ENCODE measurements around the gene MAPKAP1.

MAPKAP1 gene

DNA sequence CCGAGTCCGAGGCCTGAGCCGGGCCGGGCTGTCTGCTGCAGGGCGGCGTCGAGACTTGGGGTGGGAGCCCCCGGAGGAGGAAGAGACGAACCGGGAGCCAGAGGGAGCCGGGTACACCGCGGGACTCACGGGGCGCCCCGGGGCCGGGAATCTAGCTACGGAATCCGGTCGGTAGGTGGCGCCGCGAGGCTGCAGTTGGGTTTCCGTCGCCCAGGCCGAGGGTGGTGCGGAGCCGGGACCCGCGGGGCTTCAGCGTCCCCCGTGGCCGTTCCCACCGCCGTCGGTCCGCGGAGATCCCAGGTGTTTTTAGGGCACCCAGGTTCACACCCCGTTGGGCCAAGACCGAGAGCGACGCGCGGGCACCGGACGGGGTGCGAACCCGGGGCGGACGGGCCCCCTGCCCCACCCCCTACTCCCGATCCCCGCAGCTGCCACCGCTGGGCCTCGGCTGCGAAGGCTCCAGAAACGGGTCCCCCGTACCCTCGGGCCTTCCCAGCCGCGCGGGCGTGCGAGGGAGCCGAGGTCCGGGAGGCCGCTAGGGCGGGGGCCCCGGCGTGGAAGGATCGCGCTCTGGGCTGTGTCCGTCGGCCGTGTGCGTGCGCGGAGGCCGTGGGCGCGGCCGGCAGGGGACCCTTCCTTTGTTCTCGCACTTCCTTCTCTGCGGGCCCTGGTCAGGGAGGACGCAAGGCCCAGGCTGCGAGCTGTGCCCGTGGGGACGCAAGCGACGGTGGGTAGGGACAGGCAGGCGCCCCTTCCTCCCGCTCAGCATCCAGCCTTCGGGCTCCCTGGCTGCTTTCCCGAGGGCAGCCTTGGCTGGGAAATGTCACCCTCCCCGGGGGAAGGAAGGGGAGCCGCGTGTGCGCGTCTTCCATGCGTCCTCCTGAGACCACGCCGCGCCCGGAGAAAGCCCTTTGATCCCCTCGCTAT is 298.8 kb downstream of the MAPKAP1 start:
- Histone ChIP-seq H3K4me2 (ENCODE audit: low read length) (peak overlapping the region; percentile 91), H3K79me2 (no peaks in the 10 kb centered on the region), H3K36me3 (ENCODE audit: control insufficient read depth, insufficient read depth, low read length) (no peaks in the 10 kb centered on the region), H2AFZ (peak overlapping the region; percentile 85), H3K4me1 (no peaks in the 10 kb centered on the region), H3K27ac (no peak overlapping the region), H3K4me3 (ENCODE audit: low read depth, low read length) (peak overlapping the region; percentile 31), H3K9me3 (ENCODE audit: control insufficient read depth, low read length) (no peaks in the 10 kb centered on the region), H3K9ac (no peak overlapping the region), H3K27me3 (ENCODE audit: control insufficient read depth, insufficient read depth, low read length) (no peaks in the 10 kb centered on the region)
- TF ChIP-seq, protein P1, sequence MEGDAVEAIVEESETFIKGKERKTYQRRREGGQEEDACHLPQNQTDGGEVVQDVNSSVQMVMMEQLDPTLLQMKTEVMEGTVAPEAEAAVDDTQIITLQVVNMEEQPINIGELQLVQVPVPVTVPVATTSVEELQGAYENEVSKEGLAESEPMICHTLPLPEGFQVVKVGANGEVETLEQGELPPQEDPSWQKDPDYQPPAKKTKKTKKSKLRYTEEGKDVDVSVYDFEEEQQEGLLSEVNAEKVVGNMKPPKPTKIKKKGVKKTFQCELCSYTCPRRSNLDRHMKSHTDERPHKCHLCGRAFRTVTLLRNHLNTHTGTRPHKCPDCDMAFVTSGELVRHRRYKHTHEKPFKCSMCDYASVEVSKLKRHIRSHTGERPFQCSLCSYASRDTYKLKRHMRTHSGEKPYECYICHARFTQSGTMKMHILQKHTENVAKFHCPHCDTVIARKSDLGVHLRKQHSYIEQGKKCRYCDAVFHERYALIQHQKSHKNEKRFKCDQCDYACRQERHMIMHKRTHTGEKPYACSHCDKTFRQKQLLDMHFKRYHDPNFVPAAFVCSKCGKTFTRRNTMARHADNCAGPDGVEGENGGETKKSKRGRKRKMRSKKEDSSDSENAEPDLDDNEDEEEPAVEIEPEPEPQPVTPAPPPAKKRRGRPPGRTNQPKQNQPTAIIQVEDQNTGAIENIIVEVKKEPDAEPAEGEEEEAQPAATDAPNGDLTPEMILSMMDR (IDR thresholded peaks at IDR 0.05): peak; percentile 67

DNA sequence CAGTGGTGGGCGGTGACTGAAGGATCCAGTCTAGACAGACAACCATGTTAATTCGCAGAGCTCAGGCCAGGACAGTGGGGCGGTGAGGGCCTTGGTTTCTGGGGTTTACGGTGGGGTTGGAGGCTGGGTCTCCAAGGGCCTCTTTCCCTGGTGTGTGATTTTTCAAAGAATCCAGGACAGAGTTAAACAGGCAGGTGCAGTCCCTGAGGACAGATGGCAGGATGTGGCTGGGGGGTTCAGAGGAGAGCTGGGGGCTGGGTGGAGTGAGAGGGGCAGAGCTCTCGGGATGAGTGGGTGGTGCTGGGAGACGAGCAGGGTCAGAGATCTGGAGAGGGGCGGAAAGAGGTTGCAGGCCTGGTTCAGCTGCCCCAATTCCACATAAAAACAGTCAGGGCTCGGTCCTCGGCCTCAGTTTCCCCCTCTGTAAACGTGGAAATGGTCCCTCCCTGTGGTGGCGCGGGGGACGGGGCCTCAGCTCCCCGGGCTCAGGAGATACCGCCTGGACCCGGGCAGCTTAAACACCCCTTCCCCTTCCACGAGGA is 299.5 kb downstream of the MAPKAP1 start:
- TF ChIP-seq, protein P1 (IDR thresholded peaks at IDR 0.05): no peak
- Histone ChIP-seq H3K4me2 (ENCODE audit: low read length) (peak overlapping the region; percentile 91), H3K36me3 (ENCODE audit: control insufficient read depth, insufficient read depth, low read length) (no peaks in the 10 kb centered on the region), H3K9ac (no peak overlapping the region), H3K79me2 (no peaks in the 10 kb centered on the region), H3K27ac (no peak overlapping the region), H3K4me1 (no peaks in the 10 kb centered on the region), H3K27me3 (ENCODE audit: control insufficient read depth, insufficient read depth, low read length) (no peaks in the 10 kb centered on the region), H3K9me3 (ENCODE audit: control insufficient read depth, low read length) (no peaks in the 10 kb centered on the region), H2AFZ (peak overlapping the region; percentile 85), H3K4me3 (ENCODE audit: low read depth, low read length) (no peak overlapping the region)

DNA sequence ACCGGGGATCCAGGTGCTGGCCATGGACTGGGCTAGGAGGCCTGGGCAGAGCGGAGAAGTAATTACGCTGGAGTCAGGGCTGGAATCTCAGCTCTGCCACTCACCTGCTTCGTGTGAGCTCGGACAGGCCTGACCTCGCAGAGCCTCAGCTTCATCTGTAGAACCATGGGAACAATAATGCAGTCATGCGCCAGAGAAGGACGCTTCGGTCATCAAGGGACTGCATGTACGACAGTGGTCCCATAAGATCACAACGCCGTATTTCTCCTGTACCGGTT is 300.3 kb downstream of the MAPKAP1 start:
- Histone ChIP-seq H2AFZ (no peak overlapping the region), H3K27me3 (ENCODE audit: control insufficient read depth, insufficient read depth, low read length) (no peaks in the 10 kb centered on the region), H3K9ac (no peak overlapping the region), H3K9me3 (ENCODE audit: control insufficient read depth, low read length) (no peaks in the 10 kb centered on the region), H3K4me2 (ENCODE audit: low read length) (no peak overlapping the region), H3K4me1 (no peaks in the 10 kb centered on the region), H3K36me3 (ENCODE audit: control insufficient read depth, insufficient read depth, low read length) (no peaks in the 10 kb centered on the region), H3K4me3 (ENCODE audit: low read depth, low read length) (no peak overlapping the region), H3K79me2 (no peaks in the 10 kb centered on the region), H3K27ac (no peak overlapping the region)
- TF ChIP-seq, protein P1 (IDR thresholded peaks at IDR 0.05): no peak

DNA sequence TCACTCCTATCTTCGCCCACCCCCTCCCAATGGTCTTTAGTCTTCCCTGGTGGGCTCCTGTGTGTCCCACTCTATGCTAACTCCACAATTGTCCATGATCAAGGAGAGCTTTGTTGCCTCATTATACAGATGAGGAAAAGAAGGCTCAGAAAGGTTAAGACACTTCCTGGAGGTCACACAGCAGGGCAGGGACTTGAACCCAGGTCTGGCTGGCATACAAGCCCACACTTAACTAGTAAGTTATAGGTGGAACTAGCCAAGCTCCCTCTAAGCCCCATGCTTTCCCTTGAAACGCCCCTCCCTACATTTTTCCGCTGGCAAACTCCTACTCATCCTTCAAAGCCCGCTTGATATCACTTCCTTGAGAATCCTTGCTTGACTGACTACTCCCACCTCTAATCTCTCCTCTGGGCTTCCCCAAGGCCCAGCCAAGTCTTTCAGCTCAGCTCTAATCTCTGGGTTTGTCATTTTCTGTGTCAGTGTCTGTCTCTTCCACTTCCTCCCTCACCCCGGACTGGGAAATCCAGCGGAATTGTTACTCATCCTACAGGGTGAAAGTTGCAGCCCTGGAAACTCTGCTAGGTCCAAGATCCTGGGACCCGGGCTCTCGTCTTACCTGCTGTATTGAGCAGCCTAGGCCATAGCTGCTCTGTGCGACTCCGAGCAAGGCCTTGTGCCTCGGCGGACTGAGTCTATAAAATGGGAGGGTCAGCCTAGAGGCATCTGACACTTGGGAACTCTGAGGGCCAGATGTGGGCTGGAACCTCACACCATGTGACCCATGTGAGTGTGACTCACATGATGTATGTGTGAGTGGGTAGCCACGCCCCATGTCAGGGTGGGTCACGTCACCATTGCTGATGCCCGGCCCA is 300.8 kb downstream of the MAPKAP1 start:
- no peak overlapping the region for H2AFZ ChIP-seq
- H3K36me3 ChIP-seq (ENCODE audit: control insufficient read depth, insufficient read depth, low read length): no peaks in the 10 kb centered on the region
- H3K27ac ChIP-seq: no peak overlapping the region
- H3K9ac ChIP-seq: no peak overlapping the region
- H3K9me3 ChIP-seq (ENCODE audit: control insufficient read depth, low read length): no peaks in the 10 kb centered on the region
- H3K4me1 ChIP-seq: no peaks in the 10 kb centered on the region
- TF ChIP-seq, protein P1 (IDR thresholded peaks at IDR 0.05): no peak
- no peak overlapping the region for H3K4me3 ChIP-seq (ENCODE audit: low read depth, low read length)
- H3K4me2 ChIP-seq (ENCODE audit: low read length): no peak overlapping the region
- H3K79me2 ChIP-seq: no peaks in the 10 kb centered on the region
- H3K27me3 ChIP-seq (ENCODE audit: control insufficient read depth, insufficient read depth, low read length): no peaks in the 10 kb centered on the region

Data from parathyroid adenoma (tissue), 2 donors.